Peyer's patch (tissue), 4 donors: ENCODE results near the gene ZNF627. TPM values are rescaled to one million over a fixed set of nuclear protein-coding genes. Genes with fewer than 3 reads are reported as not detected.
A peak's percentile ranks its signal among the peaks of the same experiment; 100 is the strongest.
"Not testable (repeated sequence)": the region's sequence is repeated elsewhere in the genome, so short reads cannot be mapped to it uniquely, and the experiment has no call there.

Source experiments
- DNase-seq, 3 donors: peaks; one replicate each; pipeline ENCODE4 v3.0.0-alpha.2; 2017 to 2019
- H3K27ac ChIP-seq, 4 donors: fragments of 200-600 bp; sonication (generic); one replicate each; pipeline ENCODE4 v1.5.1; 2016 to 2019
- H3K27me3 ChIP-seq, 2 donors: fragments of 200-600 bp; sonication (generic); one replicate each; pipeline ENCODE4 v1.5.1; 2019
- H3K36me3 ChIP-seq, 3 donors: fragments of 200-600 bp; sonication (generic); one replicate each; pipeline ENCODE4 v1.5.1; 2016 to 2019
- H3K4me1 ChIP-seq, 4 donors: fragments of 200-600 bp; sonication (generic); one replicate each; pipeline ENCODE4 v1.5.1; 2016 to 2019
- H3K4me3 ChIP-seq, 4 donors: fragments of 200-600 bp; sonication (generic); 1 replicate in 3 of 4; 2 replicates in 1 of 4; pipeline ENCODE4 v1.5.1; 2016 to 2019; ENCODE audit warnings: mild to moderate bottlenecking in 1 of 4
- H3K9me3 ChIP-seq, 4 donors: fragments of 200-600 bp; sonication (generic); one replicate each; pipeline ENCODE4 v1.5.1; 2016 to 2019; ENCODE audit warnings: mild to moderate bottlenecking in 1 of 4
- POLR2A ChIP-seq, 2 donors: fragments of 450-650 bp; IDR thresholded peaks; one replicate each; pipeline ENCODE4 v1.5.1; 2017; ENCODE audit warnings: antibody characterized with exemption in 2 of 2, mild to moderate bottlenecking in 2 of 2, moderate library complexity in 2 of 2
- total RNA-seq, 4 donors: library from RNA; depleted of rRNA; stranded (reverse); fragments of >200 nt; gene quantifications; one replicate each; pipeline ENCODE4 v1.1.0, GENCODE V29; 2016
- TF ChIP-seq, protein P1 (sequence below), 6 experiments: fragments of 450-650 bp in 4 of 6; fragments of 200-600 bp in 2 of 6; sonication (generic) in 1 of 6; IDR thresholded peaks; one replicate each; pipeline ENCODE4 v1.5.1; 2017 to 2019; ENCODE audit warnings: antibody characterized with exemption in 6 of 6, mild to moderate bottlenecking in 3 of 6, moderate library complexity in 1 of 6

Gene ZNF627
- total RNA-seq, 4 donors from 2014 or later = 4.4 to 10.7 (median 5.5) TPM

DNA sequence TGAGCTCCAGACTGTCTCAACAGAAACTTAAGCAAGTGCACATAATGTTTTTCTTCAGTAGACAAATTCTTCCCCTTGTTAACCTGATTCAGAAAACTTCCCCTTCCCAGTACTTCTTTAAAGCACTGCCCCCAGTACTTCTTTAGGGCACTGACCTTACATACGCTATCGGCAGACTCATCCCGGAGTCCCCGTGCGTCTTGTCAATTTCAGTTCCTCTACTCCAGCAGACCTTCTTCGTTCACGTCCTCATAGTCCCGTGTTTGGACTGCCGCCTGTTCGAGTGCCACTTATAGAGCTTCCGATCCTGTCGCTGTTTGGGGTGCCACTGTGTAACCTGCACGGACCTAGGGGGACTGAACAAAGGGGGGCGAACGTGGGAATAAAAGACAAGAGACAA, 29.0 kb downstream of the ZNF627 start:
- Histone ChIP-seq H3K9me3 (no peaks in the 10 kb centered on the region), H3K4me1 (peaks cover 3 to 12% (median 5%) of the 10 kb centered on the region in 4 donors), H3K36me3 (no peaks in the 10 kb centered on the region), H3K27me3 (no peaks in the 10 kb centered on the region), H3K27ac (no peak overlapping the region), H3K4me3 (no peak overlapping the region)
- no peak for DNase-seq
- TF ChIP-seq, protein P1, sequence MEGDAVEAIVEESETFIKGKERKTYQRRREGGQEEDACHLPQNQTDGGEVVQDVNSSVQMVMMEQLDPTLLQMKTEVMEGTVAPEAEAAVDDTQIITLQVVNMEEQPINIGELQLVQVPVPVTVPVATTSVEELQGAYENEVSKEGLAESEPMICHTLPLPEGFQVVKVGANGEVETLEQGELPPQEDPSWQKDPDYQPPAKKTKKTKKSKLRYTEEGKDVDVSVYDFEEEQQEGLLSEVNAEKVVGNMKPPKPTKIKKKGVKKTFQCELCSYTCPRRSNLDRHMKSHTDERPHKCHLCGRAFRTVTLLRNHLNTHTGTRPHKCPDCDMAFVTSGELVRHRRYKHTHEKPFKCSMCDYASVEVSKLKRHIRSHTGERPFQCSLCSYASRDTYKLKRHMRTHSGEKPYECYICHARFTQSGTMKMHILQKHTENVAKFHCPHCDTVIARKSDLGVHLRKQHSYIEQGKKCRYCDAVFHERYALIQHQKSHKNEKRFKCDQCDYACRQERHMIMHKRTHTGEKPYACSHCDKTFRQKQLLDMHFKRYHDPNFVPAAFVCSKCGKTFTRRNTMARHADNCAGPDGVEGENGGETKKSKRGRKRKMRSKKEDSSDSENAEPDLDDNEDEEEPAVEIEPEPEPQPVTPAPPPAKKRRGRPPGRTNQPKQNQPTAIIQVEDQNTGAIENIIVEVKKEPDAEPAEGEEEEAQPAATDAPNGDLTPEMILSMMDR (IDR thresholded peaks at IDR 0.05) = no peak
- no peak for TF ChIP-seq POLR2A (IDR thresholded peaks at IDR 0.05)

DNA sequence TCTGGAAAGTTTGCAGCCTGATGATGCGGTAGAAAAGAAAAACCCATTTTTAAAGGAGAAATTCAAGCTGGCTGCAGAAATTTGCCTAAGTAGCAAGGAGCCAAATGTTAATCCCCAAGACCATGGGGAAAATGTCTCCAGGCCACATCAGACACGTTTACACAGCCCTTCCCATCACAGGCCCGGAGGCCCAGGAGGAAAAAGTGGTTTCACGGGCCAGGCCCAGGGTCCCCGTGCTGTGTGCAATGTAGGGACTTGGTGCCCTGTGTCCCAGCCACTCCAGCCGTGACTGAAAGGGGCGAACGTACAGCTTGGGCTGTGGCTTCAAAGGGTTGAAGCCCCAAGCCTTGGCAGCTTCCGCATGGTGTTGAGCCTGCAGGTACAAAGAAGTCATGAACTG, 35.9 kb downstream of the ZNF627 start:
- Histone ChIP-seq H3K9me3 (no peaks in the 10 kb centered on the region), H3K27me3 (no peaks in the 10 kb centered on the region), H3K27ac (no peak overlapping the region), H3K4me1 (no peaks in the 10 kb centered on the region), H3K36me3 (no peaks in the 10 kb centered on the region), H3K4me3 (no peak overlapping the region)
- TF ChIP-seq, protein P1 (IDR thresholded peaks at IDR 0.05) = no peak
- no peak for TF ChIP-seq POLR2A (IDR thresholded peaks at IDR 0.05)
- no peak for DNase-seq

DNA sequence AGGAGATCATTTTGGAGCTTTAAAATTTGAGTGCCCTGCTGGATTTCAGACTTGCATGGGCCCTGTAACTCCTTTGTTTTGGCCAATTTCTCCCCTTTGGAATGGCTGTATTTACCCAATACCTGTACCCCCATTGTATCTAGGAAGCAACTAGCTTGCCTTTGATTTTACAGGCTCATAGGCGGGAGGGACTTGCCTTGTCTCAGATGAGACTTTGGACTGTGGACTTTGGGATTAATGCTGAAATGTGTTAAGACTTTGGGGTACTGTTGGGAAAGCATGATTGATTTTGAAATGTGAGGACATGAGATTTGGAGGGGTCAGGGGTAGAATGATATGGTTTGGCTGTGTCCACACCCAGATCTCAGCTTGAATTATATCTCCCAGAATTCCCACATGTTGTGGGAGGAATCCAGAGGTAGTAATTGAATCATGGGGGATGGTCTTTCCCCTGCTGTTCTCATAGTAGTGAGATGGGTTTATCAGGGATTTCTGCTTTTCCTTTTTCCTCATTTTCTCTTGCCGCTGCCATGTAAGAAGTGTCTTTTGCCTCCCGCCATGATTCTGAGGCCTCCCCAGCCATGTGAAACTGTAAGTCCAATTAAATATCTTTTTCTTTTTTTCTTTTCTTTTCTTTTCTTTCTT, 36.9 kb downstream of the ZNF627 start:
- H3K4me3 ChIP-seq, H3K27me3 ChIP-seq, H3K9me3 ChIP-seq, H3K4me1 ChIP-seq, H3K27ac ChIP-seq, H3K36me3 ChIP-seq, DNase-seq: not testable (repeated sequence)

DNA sequence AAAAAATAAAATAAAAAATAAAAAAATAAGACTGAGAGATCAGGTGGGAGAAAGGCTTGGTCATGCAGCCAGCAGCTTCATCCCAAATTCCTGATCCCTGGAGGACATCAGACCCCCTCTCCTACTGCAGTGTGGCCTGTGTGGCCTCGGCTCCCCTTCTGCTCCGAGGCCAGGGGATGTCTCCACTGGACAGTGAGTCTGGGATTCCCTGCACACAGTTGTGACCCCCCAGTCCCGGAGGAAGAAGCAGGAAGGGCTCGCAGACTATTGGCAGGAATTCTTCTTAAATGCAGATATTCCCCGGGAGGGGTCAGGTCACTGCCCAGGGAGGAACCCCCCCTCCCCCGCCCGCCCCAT, 41.9 kb downstream of the ZNF627 start:
- no peaks in the 10 kb centered on the region for H3K9me3 ChIP-seq
- H3K4me3 ChIP-seq = peak overlapping the region in 3 of 4 donors; percentile 56 to 82 (median 66)
- H3K4me1 ChIP-seq = peaks cover 0 to 5% (median 2%) of the 10 kb centered on the region in 4 donors
- TF ChIP-seq, protein P1 (IDR thresholded peaks at IDR 0.05) = no peak
- no peak for TF ChIP-seq POLR2A (IDR thresholded peaks at IDR 0.05)
- H3K36me3 ChIP-seq = no peaks in the 10 kb centered on the region
- H3K27me3 ChIP-seq = no peaks in the 10 kb centered on the region
- no peak for DNase-seq
- no peak overlapping the region for H3K27ac ChIP-seq

DNA sequence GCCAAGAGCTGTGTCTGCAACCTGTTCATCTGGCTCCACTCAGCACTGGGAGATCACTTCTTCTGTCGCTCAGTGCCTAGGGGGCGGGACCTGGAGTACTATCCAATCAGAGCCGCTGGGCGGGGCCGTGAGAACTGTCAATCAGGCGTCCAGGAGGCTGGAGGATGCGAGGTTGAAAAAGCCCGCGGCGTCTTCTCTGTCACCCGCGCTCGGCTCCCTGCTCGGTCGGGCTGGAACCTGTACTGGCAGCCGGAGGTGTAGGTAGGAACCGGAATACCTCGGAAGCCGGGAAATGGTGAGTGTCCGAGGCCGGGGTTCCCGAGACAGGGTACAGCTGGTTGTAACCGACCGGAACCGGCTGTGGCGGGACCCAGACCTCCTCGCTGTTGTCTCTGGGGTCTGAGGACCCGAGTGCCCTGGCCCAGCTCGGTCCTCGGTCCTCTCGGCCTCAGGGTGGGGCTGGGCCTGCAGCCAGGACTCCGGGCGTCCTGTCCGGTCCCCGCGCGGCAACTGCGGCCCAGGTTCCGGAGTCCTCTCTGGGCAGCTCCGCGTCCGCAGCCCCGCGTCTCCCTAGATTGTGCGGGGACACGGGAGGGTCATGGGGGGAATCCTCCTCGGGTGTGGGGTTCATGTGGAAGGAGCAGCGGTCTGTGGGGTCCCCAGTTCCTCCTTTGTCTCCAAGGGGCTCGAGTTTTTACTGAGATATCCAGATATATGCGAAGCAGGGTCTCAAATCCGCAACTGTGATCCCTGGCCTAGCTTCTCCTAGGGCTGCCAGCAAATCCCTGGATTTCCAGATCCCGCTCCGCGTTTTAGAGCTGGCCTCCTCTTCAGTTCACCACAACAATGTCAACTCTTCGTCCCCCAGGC, 42.6 kb downstream of the ZNF627 start:
- Histone ChIP-seq H3K27ac (peak overlapping the region in 3 of 4 donors; percentile 1 to 79 (median 35)), H3K4me1 (peaks cover 0 to 5% (median 2%) of the 10 kb centered on the region in 4 donors), H3K36me3 (no peaks in the 10 kb centered on the region), H3K4me3 (peak overlapping the region; percentile 38 to 82 (median 61)), H3K9me3 (no peaks in the 10 kb centered on the region), H3K27me3 (no peaks in the 10 kb centered on the region)
- DNase-seq = peak; percentile 89 to 99 (median 98)
- TF ChIP-seq POLR2A (IDR thresholded peaks at IDR 0.05) = peak; percentile 18 to 23
- TF ChIP-seq, protein P1 (IDR thresholded peaks at IDR 0.05) = no peak

DNA sequence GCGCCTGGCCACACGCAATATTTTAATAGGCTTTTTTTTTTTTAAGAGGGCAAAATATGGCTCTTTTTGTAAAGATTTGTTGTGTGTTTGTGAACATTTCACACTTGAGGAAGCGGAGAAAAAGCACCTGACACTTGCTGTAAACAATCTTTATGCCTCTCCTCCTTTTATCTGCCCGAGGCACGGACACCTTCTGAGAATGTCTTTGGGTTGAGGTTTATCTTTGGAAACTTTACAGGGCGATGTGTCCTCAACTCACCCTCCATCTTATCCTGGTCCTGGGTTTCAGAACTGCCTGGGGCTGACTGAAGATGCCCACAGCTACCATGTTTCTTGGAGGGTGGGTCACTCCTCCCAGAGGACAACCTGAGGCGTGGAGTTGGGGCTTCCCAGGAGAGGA, 44.0 kb downstream of the ZNF627 start:
- H3K27me3 ChIP-seq = no peaks in the 10 kb centered on the region
- TF ChIP-seq, protein P1 (IDR thresholded peaks at IDR 0.05) = no peak
- TF ChIP-seq POLR2A (IDR thresholded peaks at IDR 0.05) = no peak
- peaks cover 0 to 5% (median 2%) of the 10 kb centered on the region in 4 donors for H3K4me1 ChIP-seq
- no peak overlapping the region for H3K27ac ChIP-seq
- no peak for DNase-seq
- H3K36me3 ChIP-seq = no peaks in the 10 kb centered on the region
- H3K9me3 ChIP-seq = no peaks in the 10 kb centered on the region
- H3K4me3 ChIP-seq = no peak overlapping the region
